Measurements from ENCODE around the gene CHAF1B. TPM values are rescaled to one million over a fixed set of nuclear protein-coding genes. Genes with fewer than 3 reads are reported as not detected.

Gene CHAF1B
- total RNA-seq, 1 experiment from 2014 or later, result 18.7 TPM

DNA sequence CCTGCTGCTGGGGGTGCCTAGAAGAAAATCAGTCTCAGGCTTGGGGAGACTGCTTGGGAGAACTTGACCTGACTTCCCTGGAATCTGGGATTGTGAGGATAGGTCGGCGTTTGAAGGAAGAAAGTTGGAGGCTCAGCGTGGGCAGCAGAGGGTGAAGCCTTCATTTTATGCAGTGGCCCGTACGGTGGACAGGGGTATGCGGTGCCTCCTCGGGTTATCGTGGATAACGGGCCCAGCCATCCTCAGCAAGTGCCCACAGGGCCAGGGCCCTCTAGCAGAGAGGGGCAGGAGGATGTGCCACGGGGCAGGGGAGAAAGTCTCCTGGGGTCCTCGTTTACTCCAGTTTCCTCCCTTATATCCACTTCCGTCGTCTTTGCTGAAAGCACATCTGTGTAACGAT lies 34.0 kb downstream of the CHAF1B start:
- TF ChIP-seq, protein P1, sequence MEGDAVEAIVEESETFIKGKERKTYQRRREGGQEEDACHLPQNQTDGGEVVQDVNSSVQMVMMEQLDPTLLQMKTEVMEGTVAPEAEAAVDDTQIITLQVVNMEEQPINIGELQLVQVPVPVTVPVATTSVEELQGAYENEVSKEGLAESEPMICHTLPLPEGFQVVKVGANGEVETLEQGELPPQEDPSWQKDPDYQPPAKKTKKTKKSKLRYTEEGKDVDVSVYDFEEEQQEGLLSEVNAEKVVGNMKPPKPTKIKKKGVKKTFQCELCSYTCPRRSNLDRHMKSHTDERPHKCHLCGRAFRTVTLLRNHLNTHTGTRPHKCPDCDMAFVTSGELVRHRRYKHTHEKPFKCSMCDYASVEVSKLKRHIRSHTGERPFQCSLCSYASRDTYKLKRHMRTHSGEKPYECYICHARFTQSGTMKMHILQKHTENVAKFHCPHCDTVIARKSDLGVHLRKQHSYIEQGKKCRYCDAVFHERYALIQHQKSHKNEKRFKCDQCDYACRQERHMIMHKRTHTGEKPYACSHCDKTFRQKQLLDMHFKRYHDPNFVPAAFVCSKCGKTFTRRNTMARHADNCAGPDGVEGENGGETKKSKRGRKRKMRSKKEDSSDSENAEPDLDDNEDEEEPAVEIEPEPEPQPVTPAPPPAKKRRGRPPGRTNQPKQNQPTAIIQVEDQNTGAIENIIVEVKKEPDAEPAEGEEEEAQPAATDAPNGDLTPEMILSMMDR (IDR thresholded peaks at IDR 0.05; ENCODE audit: insufficient read depth in 1 of 2, low read depth in 1 of 2, low read length in 1 of 2, severe bottlenecking in 1 of 2, unreplicated experiment in 1 of 2), result no peak
- CTCF ChIA-PET, result no interaction called here
- no peak overlapping the region for H3K27ac Mint-ChIP-seq (ENCODE audit: unreplicated experiment)
- no peaks in the 10 kb centered on the region for H3K36me3 ChIP-seq (ENCODE audit: control insufficient read depth, insufficient read depth, low read length)
- H3K27me3 Mint-ChIP-seq (ENCODE audit: insufficient read depth, unreplicated experiment), result no peaks in the 10 kb centered on the region
- no peaks in the 10 kb centered on the region for H3K9me3 Mint-ChIP-seq (ENCODE audit: unreplicated experiment)
- H3K27me3 ChIP-seq (replicated peaks; ENCODE audit: control insufficient read depth, insufficient read depth, low read length), result no peaks in the 10 kb centered on the region
- H3K9me3 ChIP-seq, result no peaks in the 10 kb centered on the region
- no peak for DNase-seq
- no peak overlapping the region for H3K4me3 ChIP-seq (ENCODE audit: low read depth, low read length)
- BruUV-seq (replicated peaks), result no TSS peak
- intact Hi-C loops (cut with micrococcal nuclease; ENCODE audit: unreplicated experiment), result no loop called here
- POLR2A ChIA-PET, result no interaction called here
- H3K36me3 Mint-ChIP-seq (ENCODE audit: insufficient read depth, unreplicated experiment), result peaks cover 11% of the 10 kb centered on the region
- H3K4me1 Mint-ChIP-seq (ENCODE audit: low read depth, unreplicated experiment), result no peaks in the 10 kb centered on the region
- no peaks in the 10 kb centered on the region for H3K4me1 ChIP-seq
- no peak overlapping the region for H3K4me3 Mint-ChIP-seq (ENCODE audit: unreplicated experiment)

DNA sequence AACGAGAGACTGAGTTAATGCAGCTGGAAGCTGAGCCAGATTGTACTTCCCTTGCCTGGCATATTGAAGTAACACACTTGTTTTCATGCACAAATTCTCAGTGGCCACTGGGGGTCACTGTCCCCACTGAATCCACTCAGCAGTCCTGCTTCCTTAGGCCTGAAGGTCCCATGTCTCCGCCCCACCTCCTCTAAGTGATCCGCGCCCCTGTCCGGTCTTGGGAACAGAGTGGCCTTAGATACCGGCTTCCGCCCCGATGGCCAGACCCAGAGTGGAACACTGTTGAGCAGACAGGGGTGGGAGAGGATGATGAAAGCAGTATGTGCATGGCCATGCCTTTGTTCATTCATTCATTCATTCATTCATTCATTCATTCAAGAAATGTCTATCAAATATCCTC lies 34.8 kb downstream of the CHAF1B start:
- Histone ChIP-seq H3K36me3 (ENCODE audit: control insufficient read depth, insufficient read depth, low read length) (no peaks in the 10 kb centered on the region), H3K4me1 (no peaks in the 10 kb centered on the region), H3K27me3 (replicated peaks; ENCODE audit: control insufficient read depth, insufficient read depth, low read length) (no peaks in the 10 kb centered on the region), H3K4me3 (ENCODE audit: low read depth, low read length) (no peak overlapping the region), H3K9me3 (no peaks in the 10 kb centered on the region)
- ChIA-PET CTCF (no interaction called here), POLR2A (interaction anchor here (0.6 kb wide), 1 partner anchor 987 kb away, joined by 4 read pairs; no protein-coding TSS in a partner anchor)
- Mint-ChIP-seq H3K36me3 (ENCODE audit: insufficient read depth, unreplicated experiment) (peaks cover 11% of the 10 kb centered on the region), H3K4me3 (ENCODE audit: unreplicated experiment) (no peak overlapping the region), H3K27ac (ENCODE audit: unreplicated experiment) (no peak overlapping the region), H3K27me3 (ENCODE audit: insufficient read depth, unreplicated experiment) (no peaks in the 10 kb centered on the region), H3K9me3 (ENCODE audit: unreplicated experiment) (no peaks in the 10 kb centered on the region), H3K4me1 (ENCODE audit: low read depth, unreplicated experiment) (no peaks in the 10 kb centered on the region)
- intact Hi-C loops (cut with micrococcal nuclease; ENCODE audit: unreplicated experiment), result loop anchor here (1.0 to 5.0 kb wide), 2 partner anchors 60 to 507 kb away; partner anchors contain the start of gene CLDN14
- BruUV-seq (replicated peaks), result no TSS peak
- DNase-seq, result peak; percentile 77 to 80
- TF ChIP-seq, protein P1 (IDR thresholded peaks at IDR 0.05; ENCODE audit: insufficient read depth in 1 of 2, low read depth in 1 of 2, low read length in 1 of 2, severe bottlenecking in 1 of 2, unreplicated experiment in 1 of 2), result peak; percentile 65 to 80

DNA sequence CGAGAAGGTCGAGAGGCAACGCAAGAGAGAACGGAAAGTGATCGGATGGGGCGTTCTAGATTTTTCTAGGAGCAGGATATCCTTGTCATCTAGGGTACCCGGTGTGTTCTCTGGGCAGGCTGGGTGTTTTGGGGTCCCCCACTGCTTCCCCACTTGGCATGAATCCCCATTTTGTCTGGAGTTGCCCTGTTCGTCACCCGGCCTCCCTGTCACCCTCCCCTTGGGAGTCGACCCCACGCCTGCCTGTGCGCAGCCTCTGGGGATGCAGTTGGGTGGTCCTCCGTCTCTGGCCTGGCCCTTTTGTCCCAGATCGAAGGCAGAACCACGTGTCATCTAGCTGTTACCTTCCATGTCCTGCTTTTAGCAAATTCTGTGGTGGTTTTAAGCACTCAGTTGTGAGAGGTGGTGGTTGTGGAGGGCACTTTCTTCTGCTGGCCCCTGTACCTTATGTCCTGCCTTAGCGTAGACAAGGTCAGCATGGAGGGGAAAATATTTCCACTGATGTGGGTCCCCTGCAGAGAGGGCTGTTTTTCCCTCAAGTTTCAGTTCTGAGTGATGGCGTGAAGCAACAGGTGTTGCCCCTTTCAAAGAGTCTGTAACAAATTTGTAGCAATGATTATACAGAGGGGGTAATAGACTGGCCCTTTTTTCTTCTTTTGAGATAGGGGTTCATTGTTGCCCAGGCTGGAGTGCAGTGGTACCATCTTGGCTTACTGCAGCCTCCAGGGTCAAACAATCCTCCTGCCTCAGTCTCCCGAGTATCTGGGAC lies 35.6 kb downstream of the CHAF1B start:
- no peaks in the 10 kb centered on the region for H3K27me3 Mint-ChIP-seq (ENCODE audit: insufficient read depth, unreplicated experiment)
- Histone ChIP-seq H3K4me3 (ENCODE audit: low read depth, low read length) (no peak overlapping the region), H3K4me1 (no peaks in the 10 kb centered on the region), H3K36me3 (ENCODE audit: control insufficient read depth, insufficient read depth, low read length) (no peaks in the 10 kb centered on the region), H3K9me3 (no peaks in the 10 kb centered on the region), H3K27me3 (replicated peaks; ENCODE audit: control insufficient read depth, insufficient read depth, low read length) (no peaks in the 10 kb centered on the region)
- TF ChIP-seq, protein P1 (IDR thresholded peaks at IDR 0.05; ENCODE audit: insufficient read depth in 1 of 2, low read depth in 1 of 2, low read length in 1 of 2, severe bottlenecking in 1 of 2, unreplicated experiment in 1 of 2), result no peak
- peak in 1 of 2 experiments; percentile 3 for DNase-seq
- no peaks in the 10 kb centered on the region for H3K4me1 Mint-ChIP-seq (ENCODE audit: low read depth, unreplicated experiment)
- no peak overlapping the region for H3K4me3 Mint-ChIP-seq (ENCODE audit: unreplicated experiment)
- CTCF ChIA-PET, result no interaction called here
- intact Hi-C loops (cut with micrococcal nuclease; ENCODE audit: unreplicated experiment), result loop anchor here (1.0 to 5.0 kb wide), 2 partner anchors 60 to 507 kb away; partner anchors contain the start of gene CLDN14
- no peak overlapping the region for H3K27ac Mint-ChIP-seq (ENCODE audit: unreplicated experiment)
- H3K9me3 Mint-ChIP-seq (ENCODE audit: unreplicated experiment), result no peaks in the 10 kb centered on the region
- POLR2A ChIA-PET, result no interaction called here
- BruUV-seq (replicated peaks), result no TSS peak
- peaks cover 11% of the 10 kb centered on the region for H3K36me3 Mint-ChIP-seq (ENCODE audit: insufficient read depth, unreplicated experiment)
